Activated CD4-positive, CD25-positive, alpha-beta regulatory T cell treated with anti-CD3 and anti-CD28 coated beads, Interleukin-2, amount 50 U/mL, for 16 hours (primary cell): ENCODE measurements around the gene ZDHHC11.

ENCODE experiments used
- DNase-seq: peaks from one replicate; pipeline ENCODE4 v3.0.0-alpha.2; 2020; ENCODE audit warnings: low read depth, low spot score

Gene ZDHHC11, protein sequence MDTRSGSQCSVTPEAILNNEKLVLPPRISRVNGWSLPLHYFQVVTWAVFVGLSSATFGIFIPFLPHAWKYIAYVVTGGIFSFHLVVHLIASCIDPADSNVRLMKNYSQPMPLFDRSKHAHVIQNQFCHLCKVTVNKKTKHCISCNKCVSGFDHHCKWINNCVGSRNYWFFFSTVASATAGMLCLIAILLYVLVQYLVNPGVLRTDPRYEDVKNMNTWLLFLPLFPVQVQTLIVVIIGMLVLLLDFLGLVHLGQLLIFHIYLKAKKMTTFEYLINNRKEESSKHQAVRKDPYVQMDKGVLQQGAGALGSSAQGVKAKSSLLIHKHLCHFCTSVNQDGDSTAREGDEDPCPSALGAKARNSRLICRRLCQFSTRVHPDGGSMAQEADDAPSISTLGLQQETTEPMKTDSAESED

DNA sequence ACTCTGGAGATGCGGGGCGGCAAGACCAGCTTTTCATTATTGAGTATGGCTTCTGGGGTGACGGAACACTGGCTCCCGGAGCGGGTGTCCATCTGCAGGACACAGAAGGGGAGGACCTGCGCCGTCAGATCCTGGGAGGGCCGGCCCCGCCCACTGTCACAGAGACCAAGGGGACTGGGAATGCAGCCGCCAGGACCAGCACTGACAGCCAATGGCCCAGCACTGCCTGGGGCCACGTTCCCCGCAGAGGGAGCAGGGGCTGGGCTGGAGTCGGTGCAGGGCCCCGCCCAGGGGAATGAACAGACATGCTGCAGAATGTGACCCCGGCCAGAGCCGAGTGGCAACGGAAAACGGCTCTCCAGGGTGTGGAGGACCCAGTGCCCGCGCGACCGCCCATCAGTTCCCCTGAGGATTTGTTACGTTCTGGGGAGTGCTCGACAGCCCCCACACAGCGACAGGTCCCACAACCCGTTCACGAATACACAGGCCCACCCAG is at the start of gene ZDHHC11:
Gene ZDHHC11, minus strand, starts transcription at position 476 of the 496 bp plus-strand sequence. Its CDS starts 384 bp downstream, at position 92.
- no peak for DNase-seq

DNA sequence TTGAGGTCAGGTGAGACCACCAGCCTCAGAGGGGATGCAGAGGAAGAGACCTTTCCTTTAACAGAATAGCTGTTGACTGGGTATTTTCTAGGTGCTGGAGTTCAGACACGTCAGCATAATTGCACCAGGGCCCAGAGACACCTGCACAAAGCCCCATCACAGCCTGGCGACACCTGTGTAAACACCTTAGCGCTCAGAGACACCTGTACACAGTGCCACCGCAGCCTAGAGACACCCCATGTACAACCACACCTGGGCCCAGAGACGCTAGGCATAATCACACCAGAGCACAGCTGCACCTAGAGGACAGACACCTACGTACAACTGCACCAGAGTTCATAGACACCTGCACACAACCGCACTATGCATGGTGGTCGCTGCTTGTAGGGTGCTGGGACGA is 42.9 kb upstream of the ZDHHC11 start:
- no peak for DNase-seq

DNA sequence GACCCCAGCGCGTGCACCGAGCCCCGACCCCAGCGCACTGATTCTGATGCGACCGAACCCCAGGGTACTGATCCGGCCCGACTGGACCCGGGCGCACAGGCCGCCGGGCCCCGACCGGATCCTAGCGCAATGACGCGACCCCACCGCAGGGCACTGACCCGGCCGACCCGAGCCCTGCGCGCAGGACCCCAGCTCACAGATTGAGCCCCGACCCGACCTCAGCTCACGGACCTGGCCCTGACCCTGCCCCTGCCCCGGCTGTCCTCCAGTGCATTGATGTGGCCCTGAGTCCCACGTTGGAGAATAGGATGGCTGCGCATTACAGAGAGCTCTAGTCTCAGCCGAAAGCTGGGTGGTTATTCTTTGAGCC is 42.3 kb upstream of the ZDHHC11 start:
- DNase-seq: no peak

DNA sequence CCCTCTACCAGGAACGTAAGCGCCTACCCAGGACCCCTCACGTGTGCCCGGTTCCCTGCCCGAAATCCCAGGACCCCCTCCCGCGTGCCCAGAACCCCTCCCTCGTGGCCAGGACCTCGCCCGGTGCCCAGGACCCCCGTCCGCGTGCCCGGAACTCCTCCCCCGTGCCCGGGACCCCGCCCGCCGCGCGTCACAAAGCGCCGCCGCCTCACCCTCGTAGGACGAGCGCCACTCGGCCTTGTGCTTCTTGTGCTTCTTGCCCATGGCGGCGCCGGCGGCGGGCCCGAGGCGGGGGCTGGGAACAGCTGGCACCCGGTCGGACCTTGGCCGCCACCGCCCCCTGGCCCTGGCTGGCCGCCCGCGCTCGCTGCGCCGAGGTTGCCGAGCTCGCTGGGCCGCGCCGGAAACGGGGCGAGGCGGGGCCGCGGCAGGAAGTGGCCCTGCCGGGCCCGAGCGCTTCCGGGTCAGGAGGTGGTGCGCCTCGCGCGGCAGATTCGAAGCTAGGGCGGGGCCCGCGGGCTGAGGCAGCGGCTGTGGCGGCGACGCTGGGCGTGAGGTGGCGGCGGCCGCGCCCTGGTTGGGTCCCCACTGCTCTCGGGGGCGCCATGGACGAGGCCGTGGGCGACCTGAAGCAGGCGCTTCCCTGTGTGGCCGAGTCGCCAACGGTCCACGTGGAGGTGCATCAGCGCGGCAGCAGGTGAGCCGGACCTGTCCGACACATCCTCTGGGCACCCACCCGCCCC is 41.8 kb upstream of the ZDHHC11 start, which contains the start of the genes BRD9 and TRIP13:
Gene BRD9, minus strand, starts transcription at position 408 of the 743 bp plus-strand sequence. Its CDS starts 144 bp downstream, at position 264.
Gene TRIP13, plus strand, starts transcription at position 491 of the 743 bp plus-strand sequence. Its CDS starts 115 bp downstream, at position 606.
- peak; percentile 73 for DNase-seq

DNA sequence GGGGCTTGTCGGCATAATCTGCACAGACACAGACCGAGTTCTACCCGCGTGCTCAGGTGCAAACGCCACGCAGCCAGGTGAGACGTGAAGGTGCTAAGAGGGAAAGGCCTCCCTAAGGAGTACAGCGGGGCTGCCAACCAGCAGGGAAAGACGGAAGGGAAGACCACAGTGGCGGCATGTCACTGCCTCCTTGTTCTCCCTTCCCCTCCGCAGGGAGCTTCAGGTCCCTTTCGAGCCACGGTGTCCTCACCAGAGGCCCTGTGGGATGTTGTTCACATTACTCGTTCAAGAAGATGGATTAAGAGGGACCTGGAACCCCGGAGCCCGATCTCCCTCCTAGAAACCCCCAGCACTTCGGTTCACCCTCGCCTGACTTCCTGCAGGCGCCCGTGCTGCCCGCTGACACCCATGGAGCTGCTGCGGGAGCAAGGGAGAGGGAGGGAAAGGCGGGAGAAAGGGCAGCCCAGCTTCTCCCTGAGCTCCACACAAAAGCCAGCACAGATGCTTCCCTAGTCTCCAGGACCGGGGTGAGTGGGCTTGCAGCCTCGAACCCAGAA is 41.1 kb upstream of the ZDHHC11 start:
- no peak for DNase-seq

DNA sequence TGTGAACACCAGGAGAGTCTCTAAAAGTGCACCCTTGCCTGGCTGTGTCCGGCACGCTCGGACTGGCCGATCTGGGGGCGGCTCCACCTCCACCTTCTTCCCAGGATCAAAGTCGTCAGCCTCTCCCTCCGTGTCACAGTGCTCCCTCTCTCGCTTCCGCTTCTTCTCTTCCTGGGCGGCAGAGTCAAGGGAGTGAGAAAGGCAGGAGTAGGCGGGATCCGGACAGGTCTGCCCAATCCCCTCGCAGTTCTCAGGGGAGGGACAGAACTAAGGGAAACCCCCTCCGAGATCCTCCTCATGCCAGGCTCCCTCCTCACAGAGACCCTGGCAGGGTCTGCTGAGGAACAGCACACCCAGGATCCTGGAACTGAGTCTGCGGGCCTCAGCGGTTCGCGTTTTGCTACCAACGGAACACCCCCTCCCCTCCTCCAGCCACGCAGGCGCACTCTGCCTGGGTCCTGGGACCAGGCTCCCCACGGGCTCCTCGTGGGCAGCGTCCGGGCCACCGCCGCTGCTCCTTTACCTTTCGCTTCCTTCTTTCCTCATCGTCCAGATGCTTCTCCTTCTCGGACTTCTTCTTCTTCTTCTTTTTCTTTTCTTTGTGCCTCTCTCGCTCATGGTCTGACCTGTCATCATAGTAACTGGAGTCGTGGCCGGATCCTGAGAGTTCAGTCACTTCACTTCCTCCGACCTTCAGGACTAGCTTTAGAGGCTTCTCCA is 40.5 kb upstream of the ZDHHC11 start:
- DNase-seq: no peak

DNA sequence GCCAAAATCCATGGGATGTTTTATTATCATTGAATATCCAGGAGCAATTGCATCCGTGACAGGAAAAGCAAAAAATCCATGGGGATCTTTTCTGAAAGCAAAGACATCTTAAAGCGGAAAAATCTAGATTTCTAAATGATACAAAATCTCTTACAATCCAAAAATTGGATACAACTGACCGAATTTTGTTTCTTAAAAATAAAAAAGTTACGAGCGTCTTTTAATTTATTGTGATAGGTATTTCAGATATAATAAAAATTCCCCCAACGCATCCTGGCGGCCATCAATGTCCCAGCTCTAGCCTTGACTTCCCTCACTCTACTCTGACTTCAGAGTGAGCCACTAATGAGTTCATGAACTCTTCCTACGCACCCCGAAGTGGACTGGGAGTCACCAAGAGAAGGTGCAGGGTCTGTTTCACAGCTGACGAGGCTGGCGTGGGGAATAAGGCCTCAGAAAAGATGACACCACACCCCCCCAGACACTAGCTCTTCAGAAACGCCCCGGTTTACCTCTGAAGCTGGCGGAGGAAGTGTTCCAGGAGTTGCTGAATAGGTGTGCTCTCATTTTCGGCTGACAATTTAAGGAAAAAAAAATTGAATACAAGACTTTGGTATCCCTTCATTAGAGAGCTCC is 38.4 kb upstream of the ZDHHC11 start:
- no peak for DNase-seq

DNA sequence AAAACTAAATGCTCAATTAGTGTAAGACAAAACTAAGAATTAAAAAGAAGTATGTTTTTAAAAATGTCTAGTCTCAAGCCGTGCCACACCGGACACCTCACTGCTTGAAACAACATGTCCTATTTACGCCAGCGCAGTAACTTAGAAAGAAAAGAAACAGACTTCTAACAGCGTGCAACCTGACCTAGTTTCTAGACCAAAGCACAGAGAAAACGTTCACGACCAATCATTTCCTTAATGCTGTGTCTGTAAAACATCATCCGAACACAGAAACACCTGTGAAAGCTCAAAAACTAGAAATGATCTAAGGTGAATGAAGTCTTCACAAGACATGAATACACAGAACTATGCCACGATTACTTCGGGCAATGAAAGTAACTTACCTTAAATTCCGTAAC is 37.9 kb upstream of the ZDHHC11 start:
- DNase-seq: no peak

DNA sequence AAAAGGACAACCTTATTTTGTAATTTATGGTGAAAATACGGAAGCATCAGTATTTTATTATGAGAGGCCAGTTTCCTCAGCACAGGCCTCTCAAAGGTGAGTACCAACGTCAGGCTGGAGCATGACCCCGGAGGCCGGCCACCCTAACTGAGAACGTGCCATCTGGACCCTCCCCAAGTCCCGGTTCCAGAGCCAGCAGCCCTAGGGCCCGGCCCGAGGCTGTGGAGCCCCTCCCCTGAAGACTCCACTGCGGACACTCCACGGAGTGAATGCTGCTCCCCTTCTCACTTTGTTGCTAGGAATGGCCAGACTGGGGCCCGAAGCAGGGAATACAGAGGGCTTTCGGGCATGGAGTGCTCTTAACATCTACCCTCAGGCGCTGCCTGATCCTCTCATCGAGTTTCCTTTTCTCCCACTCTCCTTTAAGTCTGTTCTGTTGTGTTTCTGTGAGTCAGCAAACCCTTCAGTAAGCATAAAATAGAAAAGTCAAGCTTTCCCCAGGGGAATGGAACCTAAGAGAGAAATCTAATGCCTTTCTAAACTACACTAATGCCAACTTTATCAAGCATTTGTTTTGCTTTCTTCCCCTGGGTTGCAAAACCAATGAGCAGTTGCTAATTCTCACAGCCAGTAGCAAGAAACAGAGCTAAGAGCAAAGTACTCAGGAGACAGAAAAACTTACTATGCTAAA is 37.3 kb upstream of the ZDHHC11 start:
- no peak for DNase-seq

DNA sequence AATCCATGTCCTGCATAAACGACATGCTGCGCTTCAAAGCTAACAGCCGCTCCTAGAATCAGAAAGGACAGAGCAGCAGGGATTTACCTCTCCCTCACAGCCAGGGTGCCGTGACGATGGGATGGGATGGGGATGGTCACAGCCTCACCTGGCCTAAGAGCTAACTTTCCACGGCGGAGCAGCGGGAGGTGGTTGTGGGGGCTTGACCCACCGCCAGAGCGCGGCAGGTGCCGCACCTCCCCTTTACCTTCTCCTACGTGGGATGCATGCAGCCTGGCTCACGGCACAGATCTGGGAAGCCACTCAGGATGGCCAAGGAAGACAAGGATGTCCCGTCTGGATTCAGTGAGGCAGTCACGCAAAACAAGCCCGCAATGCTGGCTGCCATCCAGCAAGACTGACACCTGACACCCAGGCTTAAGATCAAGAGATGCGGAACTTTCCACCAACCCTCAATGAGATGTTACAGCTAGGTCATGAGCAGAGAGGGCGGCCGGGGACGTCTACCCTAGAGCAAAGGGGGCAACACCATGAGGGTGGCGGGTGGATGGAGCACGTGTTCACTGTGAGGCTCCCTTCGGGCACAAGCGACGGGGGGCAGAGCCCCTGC is 36.0 kb upstream of the ZDHHC11 start:
- no peak for DNase-seq

DNA sequence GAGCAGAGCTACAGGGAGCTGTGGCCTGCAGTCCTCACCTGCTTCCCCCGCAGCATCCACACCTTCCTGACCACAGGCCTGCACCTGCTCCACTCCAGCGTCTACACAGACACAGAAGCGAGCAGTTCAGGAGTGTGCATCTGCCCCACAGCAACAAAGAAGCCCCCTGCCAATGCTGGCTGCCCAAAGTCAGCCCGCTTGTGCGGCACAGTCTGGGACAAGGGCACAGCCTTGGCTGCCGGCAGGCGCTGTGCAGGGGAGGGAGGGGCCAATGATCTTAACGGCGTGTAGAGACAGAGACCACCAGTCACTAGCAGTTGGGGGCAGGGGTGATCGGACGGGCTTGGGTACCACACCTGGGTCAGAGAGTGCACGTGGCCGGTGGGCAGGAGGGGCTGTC is 35.2 kb upstream of the ZDHHC11 start:
- DNase-seq: no peak

DNA sequence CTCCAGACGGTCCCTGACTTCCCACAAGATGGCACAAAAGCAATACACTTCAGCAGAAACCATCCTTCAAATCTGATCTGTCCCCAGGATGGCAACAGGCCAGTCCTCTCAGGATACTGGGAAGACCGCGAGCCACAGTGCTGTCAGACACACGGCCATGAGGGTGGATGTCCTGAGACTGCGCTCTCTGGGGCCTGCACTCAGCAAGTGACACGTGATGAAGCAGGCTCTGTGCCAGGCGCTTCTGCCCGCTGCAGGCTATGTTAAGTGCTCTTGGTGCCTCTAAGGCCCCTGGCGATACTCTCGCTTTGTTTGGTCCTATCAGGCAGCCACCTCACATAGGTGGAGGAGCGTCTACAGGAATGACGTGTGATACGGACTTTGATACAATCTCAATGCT is 34.7 kb upstream of the ZDHHC11 start:
- DNase-seq: no peak

DNA sequence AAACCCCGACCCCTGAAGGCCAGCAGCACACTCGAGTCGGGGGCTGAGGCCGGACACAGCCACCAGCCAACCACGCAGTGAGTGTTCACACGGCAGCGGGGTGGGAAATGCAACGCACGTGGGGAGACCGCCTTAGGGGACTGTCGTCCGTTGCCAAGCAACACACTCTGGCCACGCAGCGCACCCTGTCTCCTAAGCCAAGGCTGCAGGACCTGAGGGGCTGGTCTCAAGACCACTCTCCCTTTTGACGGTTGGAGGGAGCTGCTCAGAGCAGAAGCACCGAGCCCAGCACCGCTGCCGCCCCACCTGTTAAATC is 34.3 kb upstream of the ZDHHC11 start:
- DNase-seq: no peak

DNA sequence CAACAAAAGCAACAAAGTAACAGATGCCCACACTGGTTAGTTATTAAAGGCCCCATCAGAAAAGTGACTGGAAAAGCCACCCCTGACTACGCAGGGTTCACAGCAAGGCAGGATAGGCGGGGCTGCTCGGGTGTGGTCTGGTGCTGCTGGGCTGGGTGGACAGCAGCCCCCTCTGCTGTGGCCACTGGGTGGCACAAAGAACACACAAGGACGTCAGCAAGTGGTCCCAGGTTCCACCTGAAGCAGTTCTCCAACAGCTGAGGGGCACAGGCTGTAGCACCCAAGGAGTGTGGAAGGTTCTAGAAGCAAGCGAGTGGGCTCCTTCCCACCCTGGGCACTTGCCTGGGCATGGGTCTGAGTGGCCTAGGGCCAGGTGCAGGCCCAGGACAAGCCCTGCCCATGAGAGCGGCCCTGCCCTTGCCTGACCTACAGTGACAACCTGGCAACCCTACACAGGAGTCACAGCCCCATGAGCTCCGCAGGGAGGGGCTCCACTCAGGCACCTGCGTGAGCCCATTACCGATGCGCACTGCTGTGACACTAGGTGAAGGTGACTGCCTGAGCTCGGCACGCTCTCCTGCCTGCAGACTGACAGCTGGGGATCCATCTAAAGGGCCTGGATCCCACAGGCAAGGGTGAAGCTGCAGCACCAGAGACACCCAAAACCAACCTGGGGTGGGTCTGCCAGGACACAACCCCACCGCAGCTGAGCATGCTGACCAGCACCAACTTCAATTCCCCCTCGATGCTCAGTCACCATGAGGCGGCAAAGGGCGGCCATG is 33.8 kb upstream of the ZDHHC11 start:
- DNase-seq: no peak

DNA sequence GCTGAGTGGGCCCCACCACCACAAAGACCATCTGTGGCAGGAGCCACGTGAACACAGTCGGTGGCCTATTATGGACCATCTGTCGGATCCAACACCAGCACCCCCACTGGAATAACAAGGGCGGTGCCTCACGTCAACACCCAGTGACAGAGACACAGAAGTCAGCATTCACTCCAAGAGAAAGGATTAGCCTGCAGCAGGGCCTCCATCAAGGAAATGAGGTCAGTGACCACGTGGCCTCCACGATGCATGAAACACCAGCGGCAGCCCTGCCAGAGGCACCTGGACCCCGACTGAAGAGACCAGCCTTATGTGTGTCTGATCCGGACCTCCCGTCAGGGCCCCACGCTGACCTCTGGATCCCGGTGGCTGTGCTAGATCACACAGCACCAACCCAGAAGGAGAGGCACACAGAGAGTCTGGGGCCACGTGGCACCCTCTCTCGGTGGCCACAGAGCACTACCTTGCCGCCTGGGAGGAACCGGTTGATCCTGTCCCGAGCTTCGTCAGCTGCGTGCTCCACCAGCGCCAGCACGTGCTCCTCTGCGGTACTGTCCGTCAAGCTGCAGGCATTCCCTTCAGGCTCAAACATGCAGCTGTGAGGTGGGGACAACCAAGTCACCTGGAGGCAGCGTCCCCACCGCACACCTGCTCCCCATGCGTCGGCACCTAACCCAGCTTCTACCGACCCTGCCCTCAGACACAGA is 32.8 kb upstream of the ZDHHC11 start:
- no peak for DNase-seq

DNA sequence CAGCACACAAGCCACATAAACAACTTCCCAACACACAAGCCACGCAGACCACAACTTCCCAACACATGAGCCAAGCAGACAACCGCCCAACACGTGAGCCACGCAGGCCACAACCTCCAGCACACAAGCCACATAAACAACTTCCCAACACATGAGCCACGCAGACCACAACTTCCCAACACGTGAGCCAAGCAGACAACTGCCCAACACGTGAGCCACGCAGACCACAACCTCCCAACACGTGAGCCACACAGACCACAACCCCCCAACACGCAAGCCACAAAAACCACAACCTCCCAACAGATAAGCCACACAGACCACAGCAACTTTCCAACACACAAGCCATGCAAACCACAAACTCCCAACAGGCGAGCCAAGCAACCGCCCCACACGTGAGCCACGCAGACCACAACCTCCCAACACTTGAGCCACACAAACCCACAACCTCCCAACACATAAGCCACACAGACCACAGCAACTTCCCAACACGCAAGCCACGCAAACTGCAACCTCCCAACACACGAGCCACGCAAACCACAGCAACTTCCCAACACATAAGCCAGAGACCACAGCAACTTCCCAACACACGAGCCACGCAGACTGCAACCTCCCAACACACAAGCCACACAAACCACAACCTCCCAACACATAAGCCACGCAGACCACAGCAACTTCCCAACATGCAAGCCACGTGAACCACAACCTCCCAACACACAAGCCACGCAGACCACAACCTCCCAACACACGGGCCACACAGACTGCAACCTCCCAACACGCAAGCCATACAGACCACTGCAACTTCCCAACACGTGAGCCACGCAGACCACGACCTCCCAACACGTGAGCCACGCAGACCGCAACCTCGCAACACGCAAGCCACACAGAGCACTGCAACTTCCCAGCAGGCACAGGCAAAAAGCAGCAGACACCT is 31.7 kb upstream of the ZDHHC11 start:
- no peak for DNase-seq

DNA sequence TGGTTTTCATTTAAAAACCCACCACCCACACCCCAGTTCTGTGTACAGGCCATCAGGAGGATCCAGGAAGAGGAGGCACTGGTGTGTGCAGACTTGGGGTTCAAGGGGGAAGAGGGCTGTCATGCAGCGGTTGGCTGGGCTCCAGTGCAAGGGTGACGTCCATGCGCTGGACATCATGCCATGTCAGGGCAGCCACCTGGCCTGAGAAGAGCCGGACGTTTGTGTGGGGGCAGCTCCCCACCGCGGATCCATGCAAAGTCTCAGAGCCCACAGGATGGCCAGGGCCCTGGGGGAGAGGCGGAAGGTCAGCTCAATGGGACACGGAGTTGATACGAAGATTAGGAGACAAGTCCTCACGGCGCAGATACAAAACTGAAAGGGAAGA is 30.8 kb upstream of the ZDHHC11 start:
- no peak for DNase-seq
